NCI-H2196 treated with DMSO at 0.1 percent for 48 hours (cell line): ENCODE data around the gene TNFRSF1A.
"Not testable (repeated sequence)": the region's sequence is repeated elsewhere in the genome, so short reads cannot be mapped to it uniquely, and the experiment has no call there.

Experiments
- DNase-seq: peaks from one replicate; lab custom pipeline; 2025; ENCODE audit not compliant: unreplicated experiment; lab: John Stamatoyannopoulos, UW

Gene TNFRSF1A

DNA sequence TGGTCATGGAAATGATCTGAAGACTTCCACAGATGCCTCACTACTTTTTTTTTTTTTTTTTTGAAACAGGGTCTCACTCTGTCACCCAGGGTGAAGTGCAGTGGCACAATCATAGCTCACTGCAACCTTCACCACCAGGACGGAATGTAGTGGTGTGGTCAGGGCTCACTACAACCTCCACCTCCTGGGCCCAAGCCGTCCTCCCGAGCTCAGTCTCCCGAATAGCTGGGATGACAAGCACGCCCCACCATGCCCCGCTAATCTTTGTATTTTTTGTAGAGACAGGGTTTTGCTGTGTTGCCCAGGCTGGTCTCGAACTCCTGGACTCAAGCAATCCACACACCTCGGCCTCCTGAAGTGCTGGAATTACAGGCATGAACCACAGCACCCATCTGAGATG, 3.3 kb downstream of the TNFRSF1A start:
- not testable (repeated sequence) for DNase-seq

DNA sequence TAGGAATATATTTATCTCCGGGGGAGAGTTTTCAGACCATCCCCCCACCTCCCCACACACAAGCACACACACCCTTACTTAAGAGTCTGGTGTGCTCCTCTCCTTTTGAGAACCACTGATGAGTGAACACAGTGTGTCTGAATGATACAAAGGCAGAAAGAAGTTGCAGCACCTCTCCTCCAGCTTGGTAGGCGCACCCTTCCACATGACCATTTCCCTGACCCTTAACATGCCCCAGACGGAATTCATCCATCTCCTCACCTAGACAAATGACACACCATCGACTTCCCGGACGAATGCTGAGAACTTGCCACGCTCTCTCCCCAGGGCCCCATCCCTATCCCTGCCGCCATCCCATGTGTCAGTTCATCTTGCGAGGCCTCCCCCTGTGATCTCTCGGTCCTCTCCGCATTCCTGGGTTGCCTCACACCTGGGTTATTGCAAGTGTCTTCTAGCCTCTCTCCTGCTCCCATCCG, 3.9 kb downstream of the TNFRSF1A start:
- DNase-seq: no peak

DNA sequence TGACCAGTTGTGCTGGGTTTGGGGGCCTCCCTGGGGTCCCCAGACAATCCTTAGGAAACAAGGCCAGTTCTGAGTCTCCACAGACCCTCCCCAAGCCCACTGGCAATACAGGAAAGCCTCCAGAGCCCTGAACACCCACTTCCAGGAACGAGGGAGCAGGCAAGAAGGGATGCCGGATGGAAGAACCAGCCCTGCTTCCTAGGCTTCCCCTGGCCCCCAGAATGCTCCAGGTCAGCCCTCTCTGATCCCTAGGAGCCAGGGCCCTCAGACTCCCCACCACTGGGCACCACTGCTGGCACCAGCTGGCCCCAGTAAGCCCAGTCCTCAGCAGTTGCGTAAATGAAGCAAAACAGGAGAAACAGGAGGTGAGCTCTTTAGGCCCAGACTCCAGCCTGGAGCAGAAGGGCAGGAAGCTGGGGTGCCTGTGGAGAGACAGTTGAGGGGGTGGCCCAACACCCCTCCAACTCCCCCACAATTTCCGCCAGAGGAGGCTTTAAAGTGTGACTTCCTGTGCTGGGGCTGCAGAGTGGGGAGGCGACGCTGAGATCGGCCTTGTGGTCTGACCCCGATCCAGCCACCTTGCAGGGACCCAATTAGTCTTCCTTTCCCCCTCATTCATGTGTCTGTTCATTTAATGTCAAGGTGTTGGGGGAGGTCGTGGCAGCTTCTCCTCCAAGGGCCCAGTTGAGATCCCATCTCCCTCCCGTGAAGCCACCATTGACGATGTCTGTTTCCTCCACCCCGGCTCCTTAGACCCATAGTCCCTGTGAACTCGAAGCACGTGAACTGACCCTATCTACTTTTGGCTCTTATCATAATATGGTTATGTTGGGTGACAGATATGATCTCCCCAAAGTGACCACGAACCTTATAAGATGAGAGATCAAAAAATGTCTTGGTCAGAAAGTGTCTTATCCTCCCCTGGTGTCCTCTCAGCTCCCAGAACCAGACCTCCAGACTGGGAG, 4.7 kb downstream of the TNFRSF1A start:
- no peak for DNase-seq

DNA sequence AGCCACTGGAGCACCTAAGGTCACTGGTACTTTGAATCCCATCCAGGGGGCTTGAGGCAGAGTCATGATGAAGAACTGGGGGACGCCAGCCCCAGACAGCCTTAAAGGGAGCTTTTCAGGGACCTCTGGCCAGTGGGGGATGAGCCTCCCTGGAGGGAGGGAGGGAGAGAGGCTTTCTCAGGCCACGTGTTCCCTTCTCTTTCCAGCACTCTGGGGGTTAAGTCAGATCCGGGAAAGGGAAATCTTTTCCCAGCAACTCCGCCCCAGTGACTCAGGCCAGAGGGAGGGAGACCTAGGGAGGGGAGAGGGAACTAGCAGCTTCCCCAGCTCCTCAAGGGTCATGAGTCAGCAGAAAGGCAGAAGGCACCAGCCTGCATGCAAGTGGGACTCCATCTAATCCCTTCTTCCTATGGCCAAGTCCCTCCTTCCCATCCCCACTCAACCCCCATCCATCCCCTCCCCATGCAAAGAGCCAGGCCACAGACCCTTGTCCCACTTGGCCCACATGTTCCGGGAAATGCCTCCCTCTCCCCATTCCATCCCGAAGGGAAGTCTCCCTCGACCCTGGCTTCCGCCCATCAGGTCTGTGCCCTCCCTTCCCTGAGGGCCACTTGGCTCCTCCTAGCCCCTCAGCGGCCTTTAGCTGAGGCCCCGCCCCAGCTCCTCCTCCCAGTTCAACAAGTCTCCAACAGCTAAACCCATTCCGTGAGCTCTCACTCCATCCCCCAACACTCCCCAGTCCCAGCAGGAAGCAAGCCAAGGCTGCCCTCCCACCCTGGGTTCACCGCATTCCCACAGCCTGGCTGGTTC, 5.6 kb downstream of the TNFRSF1A start:
- peak; percentile 44 for DNase-seq

DNA sequence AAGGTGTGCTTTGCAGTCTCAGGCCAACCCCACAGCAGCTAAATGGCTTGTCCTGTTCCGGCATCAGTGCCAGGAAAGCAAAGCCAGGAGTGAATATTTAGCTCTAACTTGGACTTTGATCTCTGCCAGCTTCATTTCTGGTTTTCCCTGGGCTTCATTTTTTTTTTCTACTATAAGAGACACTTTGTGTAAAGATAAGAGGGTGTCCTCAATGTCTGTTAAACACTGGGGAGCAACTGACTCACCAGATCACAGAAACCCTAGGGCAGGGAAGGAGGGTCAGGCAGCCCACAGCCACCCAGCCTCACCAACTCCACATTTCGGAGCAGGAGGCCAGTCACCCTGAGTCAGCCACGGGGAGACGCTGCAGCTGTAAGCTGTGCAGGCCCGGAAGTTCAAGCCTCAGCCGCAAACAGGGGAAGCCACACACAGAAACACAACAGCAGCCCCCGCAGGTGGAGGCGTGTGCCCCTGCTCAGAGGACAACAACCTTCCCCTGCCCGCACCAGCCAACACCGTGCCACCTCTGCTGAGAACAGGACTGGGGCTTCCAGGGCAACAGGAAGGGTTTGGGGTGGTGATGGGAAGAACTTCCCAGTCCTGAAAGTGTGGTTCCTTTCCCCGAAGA, 6.3 kb downstream of the TNFRSF1A start:
- DNase-seq: no peak

DNA sequence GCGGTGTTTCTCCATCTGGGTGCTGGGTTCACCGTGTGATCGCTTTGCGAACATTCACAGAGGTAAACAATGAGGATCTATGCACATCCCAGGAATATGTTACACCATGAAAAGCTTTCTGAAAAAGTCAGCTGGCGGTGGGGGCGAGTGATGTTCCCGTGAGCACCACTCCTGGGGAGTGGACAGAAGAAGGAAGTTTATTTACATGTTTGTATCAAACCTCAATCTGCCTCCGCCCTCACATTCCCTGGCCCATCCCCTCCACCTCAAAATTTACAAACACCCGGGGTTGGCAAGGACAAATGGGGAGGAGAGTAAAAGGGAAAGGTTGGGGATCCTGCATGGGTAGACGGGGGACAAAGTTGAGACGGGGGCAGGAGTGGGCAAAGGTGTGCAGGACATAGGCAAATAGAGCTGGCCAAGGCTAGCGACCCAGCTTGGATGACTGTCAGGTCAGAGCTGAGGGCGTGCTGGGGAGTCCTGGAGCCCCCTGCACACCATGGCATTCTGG, 6.9 kb downstream of the TNFRSF1A start:
- DNase-seq: no peak

DNA sequence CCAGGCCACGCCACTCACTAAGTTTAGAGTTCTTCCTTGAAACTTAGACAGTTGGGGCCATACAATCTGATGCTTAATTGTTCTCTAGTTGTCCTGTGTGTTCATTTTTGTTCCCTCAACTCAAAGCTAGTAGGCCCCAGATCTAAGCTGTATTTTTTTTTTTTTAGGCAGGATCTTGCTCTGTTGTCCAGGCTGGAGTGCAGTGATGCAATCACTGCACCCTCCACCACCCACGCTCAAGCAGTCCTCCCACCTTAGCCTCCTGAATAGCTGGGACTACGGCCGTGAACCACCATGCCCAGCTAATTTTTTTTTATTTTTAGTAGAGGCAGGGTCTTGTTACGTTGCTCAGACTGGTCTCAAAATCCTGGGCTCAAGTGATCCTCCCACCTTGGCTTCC, 7.5 kb downstream of the TNFRSF1A start:
- DNase-seq: no peak

DNA sequence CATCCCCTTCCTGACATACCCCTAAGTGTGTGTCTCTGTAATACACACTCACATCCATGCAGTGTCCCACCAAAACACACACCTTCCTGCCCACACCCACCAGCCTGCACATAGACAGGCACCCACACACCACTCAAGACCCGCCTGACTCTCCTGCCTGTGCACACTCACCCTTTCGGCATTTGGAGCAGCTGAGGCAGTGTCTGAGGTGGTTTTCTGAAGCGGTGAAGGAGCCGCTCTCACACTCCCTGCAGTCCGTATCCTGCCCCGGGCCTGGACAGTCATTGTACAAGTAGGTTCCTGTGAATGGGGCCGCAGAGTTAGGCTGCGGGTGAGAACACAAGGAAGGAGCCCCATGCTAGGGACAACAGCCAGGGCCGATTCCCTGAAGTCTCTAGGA, 8.3 kb downstream of the TNFRSF1A start:
- no peak for DNase-seq

DNA sequence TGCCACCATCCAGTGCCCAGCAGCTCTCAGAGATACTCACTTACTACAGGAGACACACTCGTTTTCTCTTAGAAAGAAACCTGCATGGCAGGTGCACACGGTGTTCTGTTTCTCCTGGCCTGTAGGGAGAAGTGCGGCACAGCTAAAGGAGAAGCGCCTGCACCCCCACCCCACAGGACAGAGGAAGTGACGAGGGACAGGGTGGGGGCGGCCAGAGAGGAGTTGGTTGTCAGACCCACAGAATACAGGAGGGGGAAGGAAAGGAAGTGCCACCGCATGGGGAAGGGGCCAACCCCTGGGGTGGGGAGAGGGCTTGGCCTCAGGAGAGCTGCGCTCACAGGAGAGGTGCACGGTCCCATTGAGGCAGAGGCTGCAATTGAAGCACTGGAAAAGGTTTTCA, 8.8 kb downstream of the TNFRSF1A start:
- no peak for DNase-seq

DNA sequence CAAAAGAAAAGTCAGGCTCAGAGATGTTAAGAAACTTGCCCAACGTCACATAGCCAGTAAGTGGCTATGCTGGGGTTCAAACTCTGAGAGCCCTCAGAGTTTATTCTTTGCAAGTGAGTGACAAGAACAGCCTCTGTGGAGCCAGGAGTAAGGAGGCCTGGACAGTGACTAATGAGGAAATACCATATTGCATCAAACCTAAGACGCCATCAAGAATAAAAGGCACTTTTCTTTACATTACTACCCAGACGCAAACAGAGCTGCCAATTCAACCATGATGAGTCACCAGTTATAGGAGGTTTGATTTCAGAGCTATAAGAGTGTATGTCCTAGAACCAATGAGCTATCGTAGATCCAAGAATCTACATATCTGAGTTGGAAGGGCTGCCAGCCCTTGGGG, 9.4 kb downstream of the TNFRSF1A start:
- DNase-seq: no peak

DNA sequence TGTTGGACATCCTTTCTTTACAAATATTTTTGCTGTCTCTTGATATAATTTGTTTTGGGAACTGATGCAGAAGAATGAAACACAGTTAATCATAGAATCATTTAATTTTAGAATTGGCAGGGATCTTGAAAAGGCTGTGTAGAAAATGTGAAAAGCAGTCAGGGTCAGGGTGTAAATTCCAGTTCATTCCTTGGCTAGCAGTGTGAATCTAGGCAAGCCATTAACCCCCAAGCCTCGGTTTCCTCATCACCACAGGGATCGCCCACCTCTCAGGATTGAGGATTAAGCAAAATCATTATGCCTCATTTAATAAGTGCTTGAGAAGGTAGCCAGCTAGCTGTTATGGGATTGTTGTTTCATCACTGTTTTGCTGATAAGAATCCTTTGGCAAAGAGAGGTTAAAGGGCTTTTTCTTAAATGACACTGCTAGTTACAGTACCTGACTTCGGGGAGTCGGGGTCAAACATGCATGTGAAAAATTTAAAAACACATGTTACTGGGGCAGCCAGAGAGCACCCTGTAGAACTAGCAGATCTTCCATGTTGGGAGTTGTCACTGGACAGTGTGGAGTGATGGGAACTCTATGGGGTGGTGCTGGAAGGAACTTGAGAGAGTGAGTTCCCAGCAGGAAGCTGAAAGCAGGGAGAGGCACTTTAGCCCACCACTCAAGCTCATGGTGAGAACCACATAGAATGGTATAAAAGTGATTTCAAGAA, 10.7 kb downstream of the TNFRSF1A start:
- DNase-seq: no peak

DNA sequence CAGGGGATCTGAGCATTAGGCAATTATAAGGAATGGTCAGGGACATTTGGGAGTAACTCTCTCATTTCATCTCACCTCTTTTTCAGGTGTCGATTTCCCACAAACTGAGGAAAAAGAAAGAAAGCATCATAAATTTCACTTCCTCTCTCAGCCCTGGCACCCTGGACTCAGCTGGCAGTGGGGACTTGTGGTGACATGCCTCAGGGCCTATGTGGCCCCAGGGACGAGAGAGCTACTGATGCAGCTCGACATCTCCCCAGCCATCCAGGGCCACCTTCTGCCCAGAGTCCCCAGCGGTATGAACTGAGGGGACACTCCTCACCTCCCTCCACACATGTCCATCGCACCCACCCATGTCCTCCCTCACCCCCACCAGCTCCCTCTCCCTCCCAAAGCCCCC, 11.7 kb downstream of the TNFRSF1A start:
- DNase-seq: no peak

DNA sequence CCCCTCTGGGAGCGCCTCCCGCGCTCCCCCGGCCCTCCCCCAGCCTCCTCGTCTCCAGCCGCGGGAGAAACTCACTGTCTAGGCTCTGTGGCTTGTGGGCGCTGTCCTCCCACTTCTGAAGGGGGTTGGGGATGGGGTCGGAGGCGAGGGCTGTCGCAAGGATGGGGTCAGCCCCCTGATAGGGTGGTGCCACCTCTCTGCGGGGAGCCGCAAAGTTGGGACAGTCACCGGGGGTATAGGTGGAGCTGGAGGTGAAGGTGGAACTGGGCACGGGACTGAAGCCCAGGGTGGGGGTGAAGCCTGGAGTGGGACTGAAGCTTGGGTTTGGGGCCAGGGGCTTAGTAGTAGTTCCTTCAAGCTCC, 12.2 kb downstream of the TNFRSF1A start:
- no peak for DNase-seq

DNA sequence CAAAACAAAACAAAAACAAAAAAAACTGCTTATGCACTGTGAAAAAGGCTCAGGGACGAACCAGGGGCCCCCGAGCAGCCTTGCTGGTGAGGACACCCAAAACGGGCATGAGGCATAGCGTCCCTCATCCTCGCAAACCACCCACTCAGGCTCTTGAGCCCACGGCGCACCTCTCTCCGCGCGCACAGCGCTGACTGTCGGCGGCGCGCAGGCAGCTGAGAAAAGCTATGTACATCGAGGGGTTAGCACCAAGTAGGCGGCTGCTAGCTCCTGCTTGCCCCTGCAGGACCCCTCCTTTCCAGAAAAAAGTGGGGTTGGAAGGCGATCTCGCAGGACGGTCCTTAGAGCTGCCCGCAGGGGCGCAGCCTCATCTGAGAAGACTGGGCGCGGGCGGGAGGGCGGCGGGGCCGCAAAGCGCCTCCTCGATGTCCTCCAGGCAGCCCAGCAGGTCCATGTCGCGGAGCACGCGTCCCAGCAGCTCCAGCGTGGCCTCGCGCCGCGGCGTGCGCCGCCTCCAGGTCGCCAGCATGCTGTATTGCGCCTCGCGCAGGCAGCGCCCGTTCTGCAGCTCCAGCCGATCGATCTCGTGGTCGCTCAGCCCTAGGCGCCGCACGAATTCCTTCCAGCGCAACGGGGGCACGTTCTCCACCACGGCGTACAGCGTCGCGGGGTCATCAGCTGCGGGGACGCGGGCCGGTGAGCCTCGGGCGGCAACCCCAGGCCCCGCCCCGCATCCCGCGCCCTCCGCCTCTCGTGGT, 12.8 kb downstream of the TNFRSF1A start:
- DNase-seq: no peak

DNA sequence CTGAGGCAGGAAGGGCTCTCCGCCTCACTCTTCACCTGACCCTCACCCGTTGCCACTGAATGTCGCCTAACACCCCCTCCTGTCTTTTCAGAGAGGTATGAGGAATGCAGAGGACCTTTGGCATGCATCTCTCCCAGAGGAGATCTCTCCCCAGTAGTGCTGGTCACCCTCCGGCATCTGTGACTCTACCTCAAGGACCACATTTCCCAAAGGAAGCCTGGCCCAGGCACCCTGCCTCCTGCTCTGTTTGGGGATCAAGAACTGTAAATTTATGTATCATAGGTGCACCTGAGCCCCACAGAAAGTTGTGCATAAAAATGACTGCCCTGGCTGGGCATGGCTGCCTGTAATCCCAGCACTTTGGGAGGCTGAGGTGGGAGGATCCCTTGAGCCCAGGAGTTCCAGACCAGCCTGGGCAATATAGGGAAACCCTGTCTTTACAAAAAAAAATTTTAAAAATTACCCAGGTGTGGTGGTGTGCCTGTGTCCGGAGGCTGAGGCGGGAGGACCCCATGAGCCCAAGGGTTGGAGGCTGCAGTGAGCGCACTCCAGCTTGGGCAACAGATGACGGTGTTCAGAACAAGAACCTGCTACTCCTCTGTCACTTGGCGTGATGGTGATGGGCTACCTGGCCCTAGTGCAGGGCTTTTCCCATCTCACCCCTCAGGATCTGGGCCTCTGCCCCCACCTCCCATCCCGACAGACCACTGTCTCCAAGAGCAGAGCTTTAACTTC, 13.7 kb downstream of the TNFRSF1A start:
- no peak for DNase-seq

DNA sequence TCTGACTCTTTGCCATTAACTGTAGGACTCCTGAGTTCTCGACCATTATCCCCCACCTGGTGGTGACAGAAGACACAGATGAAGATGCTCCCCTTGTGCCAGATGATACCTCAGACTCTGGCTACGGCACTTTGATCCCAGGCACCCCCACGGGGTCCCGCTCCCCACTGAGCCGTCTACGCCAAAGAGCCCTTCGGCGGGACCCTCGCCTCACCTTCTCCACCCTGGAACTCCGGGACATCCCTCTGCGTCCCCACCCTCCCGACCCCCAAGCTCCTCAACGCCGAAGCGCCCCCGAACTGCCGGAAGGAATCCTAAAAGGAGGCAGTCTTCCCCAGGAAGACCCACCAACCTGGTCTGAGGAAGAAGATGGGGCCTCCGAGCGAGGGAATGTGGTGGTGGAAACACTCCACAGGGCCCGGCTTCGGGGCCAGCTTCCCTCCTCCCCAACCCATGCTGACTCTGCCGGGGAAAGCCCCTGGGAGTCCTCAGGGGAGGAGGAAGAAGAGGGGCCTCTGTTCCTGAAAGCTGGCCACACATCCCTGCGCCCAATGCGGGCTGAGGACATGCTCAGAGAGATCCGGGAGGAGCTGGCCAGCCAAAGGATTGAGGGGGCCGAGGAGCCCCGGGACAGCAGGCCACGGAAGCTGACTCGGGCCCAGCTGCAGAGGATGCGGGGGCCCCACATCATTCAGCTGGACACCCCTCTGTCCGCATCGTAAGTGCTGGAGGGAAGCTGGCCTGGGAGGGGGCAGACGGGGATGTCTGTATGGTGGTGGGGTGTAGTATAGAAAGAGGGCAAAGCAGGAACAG, 14.4 kb downstream of the TNFRSF1A start:
- no peak for DNase-seq

DNA sequence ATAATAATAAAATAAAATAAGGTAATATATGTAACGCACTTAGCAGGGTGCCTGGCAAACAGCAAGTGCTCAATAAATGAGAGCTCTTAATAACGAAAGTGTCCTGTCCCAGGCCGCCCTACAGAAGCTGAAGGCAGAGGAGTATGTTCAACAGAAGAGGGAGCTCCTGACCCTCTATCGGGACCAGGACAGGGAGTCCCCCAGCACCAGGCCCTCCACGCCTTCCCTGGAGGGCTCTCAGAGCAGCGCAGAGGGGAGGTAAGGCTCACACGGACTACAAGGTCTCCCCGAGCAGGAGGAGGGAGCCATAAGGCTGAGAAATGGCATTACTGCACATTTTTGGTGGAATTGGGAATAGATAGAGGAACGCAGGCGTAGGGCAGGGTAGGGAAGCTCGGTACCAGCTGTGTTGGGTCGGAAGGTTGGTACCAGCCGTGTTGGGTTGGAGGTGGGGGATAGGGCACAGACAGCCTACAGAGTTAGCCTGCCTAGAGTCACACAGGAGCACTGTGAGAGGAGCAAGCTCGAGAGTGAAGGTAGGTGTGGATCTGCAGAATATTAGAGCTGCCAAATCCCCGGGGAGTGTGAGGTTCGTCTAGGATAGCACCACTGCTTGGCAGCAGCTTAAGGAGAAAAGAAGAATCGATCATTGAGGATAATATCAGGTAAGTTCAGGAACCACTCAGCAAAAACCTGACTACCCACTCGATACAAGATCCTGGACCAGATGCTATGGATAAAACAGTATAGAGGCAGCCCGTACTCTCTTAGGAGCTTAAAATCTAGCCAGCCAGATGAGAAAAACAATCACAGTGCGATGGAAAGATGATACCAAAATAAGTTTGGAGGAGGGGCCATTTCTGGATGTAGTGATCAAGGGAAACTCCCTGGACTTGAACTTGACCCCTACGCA, 15.3 kb downstream of the TNFRSF1A start:
- DNase-seq: no peak
